GM21529 (cell line): ENCODE results near the gene HOXA5.

ENCODE experiments used
- ATAC-seq: cut with Tn5 transposase; IDR thresholded peaks from one replicate; pipeline ENCODE4 v1.9.1; 2021; ENCODE audit not compliant: unreplicated experiment

The HOXA5 gene

GRCh38 chr7:27160546-27161213 lies 17.2 kb upstream of the HOXA5 start:
- peak; percentile 74 for ATAC-seq

- no peak for ATAC-seq
Measured at GRCh38 chr7:27160145-27160545, 16.7 kb upstream of the HOXA5 start.

GRCh38 chr7:27159266-27160144 lies 16.0 kb upstream of the HOXA5 start:
- ATAC-seq = no peak

- ATAC-seq = no peak
Measured at GRCh38 chr7:27158436-27159265, 15.2 kb upstream of the HOXA5 start.

GRCh38 chr7:27157702-27158431 lies 14.4 kb upstream of the HOXA5 start:
- ATAC-seq = no peak

- no peak for ATAC-seq
Measured at GRCh38 chr7:27156916-27157701, 13.6 kb upstream of the HOXA5 start.

GRCh38 chr7:27156508-27156898 lies 13.0 kb upstream of the HOXA5 start, which contains the start of gene HOXA7:
Gene HOXA7, minus strand, starts transcription at chr7:27156675. Its CDS starts 130 bp downstream, at chr7:27156545.
- no peak for ATAC-seq

GRCh38 chr7:27155816-27156507 lies 12.5 kb upstream of the HOXA5 start:
- no peak for ATAC-seq

GRCh38 chr7:27154901-27155815 lies 11.7 kb upstream of the HOXA5 start:
- no peak for ATAC-seq

- ATAC-seq = no peak
Measured at GRCh38 chr7:27154369-27154768, 10.9 kb upstream of the HOXA5 start.

- no peak for ATAC-seq
Measured at GRCh38 chr7:27153526-27153925, 10.0 kb upstream of the HOXA5 start.

- no peak for ATAC-seq
Measured at GRCh38 chr7:27152816-27153442, 9.4 kb upstream of the HOXA5 start.

GRCh38 chr7:27151931-27152815 lies 8.7 kb upstream of the HOXA5 start, which contains the start of gene HOXA3:
Gene HOXA3, minus strand, starts transcription at chr7:27152583. Its CDS starts 41,943 bp downstream, at chr7:27110640.
- no peak for ATAC-seq

GRCh38 chr7:27151341-27151930 lies 8.0 kb upstream of the HOXA5 start:
- no peak for ATAC-seq

GRCh38 chr7:27150568-27151340 lies 7.3 kb upstream of the HOXA5 start:
- ATAC-seq = peak; percentile 86
